Activated CD8-positive, alpha-beta T cell treated with anti-CD3 and anti-CD28 coated beads for 36 hours (primary cell): ENCODE measurements around the gene TRAK1. TPM values are rescaled to one million over a fixed set of nuclear protein-coding genes. Genes with fewer than 3 reads are reported as not detected.

Experiments
- ATAC-seq: fragments of 200-7000 bp; cut with Tn5 transposase; one replicate; pipeline ENCODE4 v1.10.0; 2021; ENCODE audit warnings: mild to moderate bottlenecking, moderate library complexity
- CTCF ChIA-PET: fragments of 350-600 bp; sonication (Branson Sonifier 250); formaldehyde crosslinking; loops from one replicate; lab custom pipeline; 2021; ENCODE audit warnings: antibody characterized with exemption; lab: Charles Lee
- POLR2A ChIA-PET: fragments of 350-600 bp; sonication (Branson Sonifier 250); formaldehyde crosslinking; loops from one replicate; lab custom pipeline; 2021; ENCODE audit warnings: antibody characterized with exemption; lab: Charles Lee
- DNase-seq: peaks from one replicate; pipeline ENCODE4 v3.0.0-alpha.2; 2020
- H3K27ac Mint-ChIP-seq: one replicate; pipeline ENCODE4 v1.8.0; 2021; ENCODE audit warnings: mild to moderate bottlenecking, mixed read lengths
- H3K27me3 Mint-ChIP-seq: one replicate; pipeline ENCODE4 v1.8.0; 2021; ENCODE audit warnings: mixed read lengths
- H3K36me3 Mint-ChIP-seq: one replicate; pipeline ENCODE4 v1.8.0; 2021; ENCODE audit warnings: low read depth, mixed read lengths
- H3K4me1 Mint-ChIP-seq: one replicate; pipeline ENCODE4 v1.8.0; 2021; ENCODE audit warnings: low read depth, mixed read lengths
- H3K4me3 Mint-ChIP-seq: one replicate; pipeline ENCODE4 v1.8.0; 2021; ENCODE audit warnings: mild to moderate bottlenecking, moderate library complexity, mixed read lengths
- H3K9me3 Mint-ChIP-seq: one replicate; pipeline ENCODE4 v1.8.0; 2021; ENCODE audit warnings: mixed read lengths
- intact Hi-C: fragments of 100-400 bp; cut with micrococcal nuclease; formaldehyde crosslinking; loops from one replicate; pipeline ENCODE4 v1.10.0; 2022
- total RNA-seq, 2 experiments: library from RNA; stranded (reverse); gene quantifications; one replicate each; pipeline ENCODE4 v1.2.3, GENCODE V29; 2021
- TF ChIP-seq, protein P1 (sequence below): fragments of 200-600 bp; IDR thresholded peaks from one replicate; pipeline ENCODE4 v1.8.0; 2022; ENCODE audit warnings: antibody characterized with exemption, mild to moderate bottlenecking

The TRAK1 gene
- total RNA-seq, 2 experiments from 2014 or later: 24.1 to 24.3 TPM

DNA sequence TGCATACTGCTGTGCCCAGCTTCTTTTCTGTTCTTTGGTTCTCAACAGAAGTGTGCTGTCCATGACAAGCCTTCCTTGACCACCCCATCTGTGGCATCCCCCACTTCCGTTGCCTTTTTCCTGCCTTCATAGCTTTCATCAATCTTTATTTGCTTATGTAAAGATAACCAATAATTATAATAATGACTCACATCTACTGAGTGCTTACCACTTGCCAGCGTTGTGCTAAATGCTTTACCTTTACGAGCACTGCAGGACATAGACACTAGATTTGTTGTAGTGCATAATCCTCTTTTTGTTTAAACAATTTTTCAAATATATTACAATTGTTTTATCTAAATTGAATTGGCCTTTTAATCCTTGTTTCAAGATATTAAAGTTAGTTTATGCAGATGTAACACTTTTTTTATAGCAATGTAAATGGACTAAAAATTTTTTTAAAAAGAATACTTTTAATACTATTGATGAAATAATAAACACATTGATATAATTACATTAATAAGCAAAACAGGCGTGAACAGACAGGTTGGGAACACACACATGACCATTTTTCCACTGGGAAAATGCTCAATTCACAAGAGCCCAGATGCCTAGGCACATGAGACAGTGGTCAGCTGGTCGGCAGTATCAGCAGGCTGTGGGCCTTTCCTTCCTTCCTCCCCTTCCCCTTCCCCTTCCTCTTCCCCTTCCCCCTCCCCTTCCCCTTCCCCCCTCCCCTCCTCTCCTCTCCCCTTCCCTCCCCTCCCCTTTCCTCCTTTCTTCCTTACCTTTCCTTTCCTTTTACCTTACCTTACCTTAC lies 42.5 kb downstream of the TRAK1 start:
- TF ChIP-seq, protein P1, sequence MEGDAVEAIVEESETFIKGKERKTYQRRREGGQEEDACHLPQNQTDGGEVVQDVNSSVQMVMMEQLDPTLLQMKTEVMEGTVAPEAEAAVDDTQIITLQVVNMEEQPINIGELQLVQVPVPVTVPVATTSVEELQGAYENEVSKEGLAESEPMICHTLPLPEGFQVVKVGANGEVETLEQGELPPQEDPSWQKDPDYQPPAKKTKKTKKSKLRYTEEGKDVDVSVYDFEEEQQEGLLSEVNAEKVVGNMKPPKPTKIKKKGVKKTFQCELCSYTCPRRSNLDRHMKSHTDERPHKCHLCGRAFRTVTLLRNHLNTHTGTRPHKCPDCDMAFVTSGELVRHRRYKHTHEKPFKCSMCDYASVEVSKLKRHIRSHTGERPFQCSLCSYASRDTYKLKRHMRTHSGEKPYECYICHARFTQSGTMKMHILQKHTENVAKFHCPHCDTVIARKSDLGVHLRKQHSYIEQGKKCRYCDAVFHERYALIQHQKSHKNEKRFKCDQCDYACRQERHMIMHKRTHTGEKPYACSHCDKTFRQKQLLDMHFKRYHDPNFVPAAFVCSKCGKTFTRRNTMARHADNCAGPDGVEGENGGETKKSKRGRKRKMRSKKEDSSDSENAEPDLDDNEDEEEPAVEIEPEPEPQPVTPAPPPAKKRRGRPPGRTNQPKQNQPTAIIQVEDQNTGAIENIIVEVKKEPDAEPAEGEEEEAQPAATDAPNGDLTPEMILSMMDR: no peak
- DNase-seq: no peak
- no peaks in the 10 kb centered on the region for H3K9me3 Mint-ChIP-seq
- peaks cover 3% of the 10 kb centered on the region for H3K36me3 Mint-ChIP-seq
- H3K27me3 Mint-ChIP-seq: no peaks in the 10 kb centered on the region
- ChIA-PET POLR2A (no interaction called here), CTCF (interaction anchor here (1.0 kb wide), 1 partner anchor 58 kb away, joined by 3 read pairs; no protein-coding TSS in a partner anchor)
- no peaks in the 10 kb centered on the region for H3K4me1 Mint-ChIP-seq
- no peak for ATAC-seq
- H3K4me3 Mint-ChIP-seq: no peak overlapping the region
- intact Hi-C loops: no loop called here
- no peak overlapping the region for H3K27ac Mint-ChIP-seq

DNA sequence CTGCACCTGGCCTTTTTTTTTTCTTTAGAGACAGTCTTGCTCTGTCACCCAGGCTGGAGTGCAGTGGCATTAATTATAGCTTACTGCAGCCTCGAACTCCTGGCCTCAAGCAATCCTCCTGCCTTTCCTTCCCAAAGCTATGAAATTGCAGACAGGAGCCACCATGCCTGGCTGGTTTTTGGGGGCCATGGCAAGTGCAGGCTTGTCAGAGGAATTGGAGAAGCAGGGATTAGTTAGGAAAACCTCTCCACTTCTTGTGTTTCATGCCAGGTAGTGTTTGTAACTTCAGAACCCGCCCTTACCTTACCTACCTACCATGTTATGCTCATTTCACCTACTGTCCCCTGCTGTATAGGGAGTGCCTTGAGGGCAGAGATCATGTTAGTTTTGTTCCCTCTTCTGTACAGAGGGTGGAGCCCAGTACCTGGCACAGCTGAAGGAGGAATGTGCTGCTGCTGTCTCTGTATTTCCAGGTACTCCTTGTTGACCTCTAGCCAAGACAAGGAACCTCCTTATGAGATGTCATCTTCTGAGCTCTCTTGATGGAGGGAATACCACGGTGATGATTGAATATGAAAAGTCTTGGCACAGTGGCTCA lies 43.8 kb downstream of the TRAK1 start:
- no peak for ATAC-seq
- intact Hi-C loops: no loop called here

DNA sequence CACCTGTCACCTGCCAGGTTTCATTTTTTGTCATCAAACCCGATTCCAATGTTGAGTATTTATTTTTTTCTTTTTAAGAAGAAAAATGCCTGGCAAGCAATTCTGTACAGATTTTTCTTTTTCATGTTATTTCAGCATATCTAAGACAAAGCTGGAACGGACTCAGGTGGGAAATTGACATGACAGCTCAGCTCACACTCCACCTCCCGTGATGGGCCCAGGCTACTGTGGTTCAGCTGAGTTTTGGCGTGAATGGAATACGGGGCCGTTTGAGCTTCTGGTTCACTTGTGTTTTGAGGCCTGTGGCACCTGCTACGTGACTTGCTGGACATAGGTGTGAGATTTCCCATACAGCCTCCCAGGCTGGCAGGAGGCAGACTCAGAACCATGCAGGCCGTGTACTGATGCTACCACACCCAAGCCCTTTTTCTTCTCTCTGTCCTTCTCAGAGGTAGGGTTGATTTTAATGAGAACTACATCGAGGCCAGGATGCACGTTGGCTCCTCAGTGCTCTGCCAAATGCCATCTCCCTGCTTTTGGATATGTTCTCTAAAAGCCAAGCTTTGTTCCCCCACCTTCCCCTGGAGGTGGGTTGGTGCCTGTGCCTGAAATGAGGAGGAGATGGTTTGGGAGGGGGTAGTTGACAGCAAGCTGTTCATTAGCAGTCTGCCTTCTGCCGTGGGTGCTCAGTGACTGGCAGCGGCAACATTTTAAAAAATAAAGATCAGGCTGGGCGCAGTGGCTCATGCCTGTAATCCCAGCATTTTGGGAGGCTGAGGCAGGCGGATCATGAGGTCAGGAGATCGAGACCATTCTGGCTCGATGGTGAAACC lies 48.7 kb downstream of the TRAK1 start:
- Mint-ChIP-seq H3K4me3 (no peak overlapping the region), H3K27me3 (no peaks in the 10 kb centered on the region), H3K9me3 (no peaks in the 10 kb centered on the region), H3K27ac (no peak overlapping the region), H3K4me1 (peaks cover 11% of the 10 kb centered on the region), H3K36me3 (no peaks in the 10 kb centered on the region)
- DNase-seq (no peak), ATAC-seq (no peak)
- intact Hi-C loops: no loop called here
- ChIA-PET POLR2A (interaction anchor here (0.6 kb wide), 1 partner anchor 24 kb away, joined by 3 read pairs; no protein-coding TSS in a partner anchor), CTCF (interaction anchor here (1.3 kb wide), 1 partner anchor 51 kb away, joined by 3 read pairs; no protein-coding TSS in a partner anchor)
- TF ChIP-seq, protein P1: no peak

More for the DNA sequence above, 43.8 kb downstream of the TRAK1 start:
- H3K4me3 Mint-ChIP-seq: no peak overlapping the region
- H3K9me3 Mint-ChIP-seq: no peaks in the 10 kb centered on the region
- H3K27ac Mint-ChIP-seq: no peak overlapping the region
- H3K27me3 Mint-ChIP-seq: no peaks in the 10 kb centered on the region
- no peaks in the 10 kb centered on the region for H3K4me1 Mint-ChIP-seq
- peaks cover 3% of the 10 kb centered on the region for H3K36me3 Mint-ChIP-seq
- CTCF ChIA-PET: interaction anchor here (1.4 to 1.6 kb wide), 2 partner anchors 16 to 56 kb away, joined by 3 to 6 read pairs; no protein-coding TSS in a partner anchor
- no peak for DNase-seq
- POLR2A ChIA-PET: no interaction called here
- TF ChIP-seq, protein P1: no peak

DNA sequence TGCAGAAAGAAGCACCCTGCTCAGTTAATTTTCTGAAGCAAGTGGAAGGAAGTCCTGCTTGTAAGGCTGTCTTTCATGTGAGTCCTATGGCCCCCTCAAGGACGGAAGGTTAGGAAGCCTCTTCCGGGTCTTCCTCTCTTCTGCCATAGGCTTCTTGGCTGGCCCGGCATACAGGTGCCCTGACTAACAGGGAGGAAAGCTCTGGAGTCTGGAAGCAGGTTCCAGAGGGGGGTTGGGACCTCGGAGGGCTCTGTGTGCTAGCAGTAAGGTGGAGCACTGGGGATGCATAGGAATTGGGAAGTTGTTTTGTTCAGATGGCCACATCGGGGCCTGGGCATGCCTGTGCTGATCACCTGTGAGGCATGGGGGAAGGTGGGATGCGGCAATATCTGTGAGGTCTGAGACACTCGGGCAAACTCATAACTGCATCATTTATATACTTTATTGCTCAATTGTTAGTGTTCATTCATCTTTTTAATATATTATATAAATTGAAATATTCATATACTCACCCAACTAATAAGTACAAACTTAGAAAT lies 49.6 kb downstream of the TRAK1 start:
- DNase-seq (no peak), ATAC-seq (no peak)
- no peaks in the 10 kb centered on the region for H3K9me3 Mint-ChIP-seq
- no peak overlapping the region for H3K27ac Mint-ChIP-seq
- TF ChIP-seq, protein P1: no peak
- H3K4me1 Mint-ChIP-seq: peaks cover 11% of the 10 kb centered on the region
- ChIA-PET CTCF (interaction anchor here (1.3 kb wide), 1 partner anchor 50 kb away, joined by 3 read pairs; no protein-coding TSS in a partner anchor), POLR2A (interaction anchor here (0.6 kb wide), 1 partner anchor 23 kb away, joined by 3 read pairs; no protein-coding TSS in a partner anchor)
- H3K36me3 Mint-ChIP-seq: no peaks in the 10 kb centered on the region
- intact Hi-C loops: no loop called here
- H3K4me3 Mint-ChIP-seq: no peak overlapping the region
- H3K27me3 Mint-ChIP-seq: no peaks in the 10 kb centered on the region
